ENCODE results near the gene DNAJB9. TPM values are rescaled to one million over a fixed set of nuclear protein-coding genes. Genes with fewer than 3 reads are reported as not detected.
A peak's percentile ranks its signal among the peaks of the same experiment; 100 is the strongest.

The DNAJB9 gene
- 22.0 to 29.2 TPM (median 29.0 TPM) in 3 replicates for total RNA-seq
- long read RNA-seq, transcript DNAJB9-201 (3 exons, 2,715 nt), result major isoform, 103 of 104 reads
- long read RNA-seq, partial matches to known transcripts, result 0 of 104 reads
- long read RNA-seq, other reads (novel, unspliced or antisense), result 1 of 104 reads

DNA sequence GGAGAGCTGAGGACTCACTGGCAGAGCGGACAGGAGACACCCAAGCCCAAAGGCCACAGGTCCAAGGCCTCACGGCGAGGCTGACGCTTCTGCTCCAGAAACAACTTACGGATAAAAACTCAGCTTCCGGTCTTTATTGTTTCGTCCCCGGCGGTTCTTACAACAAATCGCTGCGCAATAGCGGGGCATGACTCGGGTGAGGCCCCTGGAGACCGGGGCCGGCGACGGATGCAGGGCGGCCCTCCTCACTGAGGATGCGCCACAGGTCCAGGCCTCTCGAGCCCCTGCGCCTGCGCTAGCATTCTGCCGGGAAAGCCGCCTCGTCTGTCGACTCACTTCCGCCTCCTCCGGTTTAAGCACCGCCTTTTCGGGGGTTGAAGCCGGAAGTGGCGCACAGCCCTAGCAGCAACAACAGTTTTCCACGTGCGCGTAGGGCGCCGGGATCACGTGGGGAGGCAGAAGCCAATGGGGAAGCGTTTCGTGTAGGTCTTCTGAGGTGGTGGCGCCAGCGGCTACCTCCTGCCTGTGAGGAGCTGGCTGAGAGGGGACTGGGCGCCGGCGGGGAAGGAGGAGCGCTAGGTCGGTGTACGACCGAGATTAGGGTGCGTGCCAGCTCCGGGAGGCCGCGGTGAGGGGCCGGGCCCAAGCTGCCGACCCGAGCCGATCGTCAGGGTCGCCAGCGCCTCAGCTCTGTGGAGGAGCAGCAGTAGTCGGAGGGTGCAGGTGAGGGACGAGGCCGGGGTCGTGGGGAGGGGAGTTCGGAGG is at the start of gene DNAJB9, which contains the start of gene THAP5:
TSS of gene DNAJB9 (plus strand) at position 494 of the 765 bp plus-strand sequence. CDS start 1,853 bp downstream, outside the sequence.
TSS of gene THAP5 (minus strand) at position 326 of the 765 bp plus-strand sequence. CDS start at position 189, 137 bp downstream.
- DNase-seq (ENCODE audit: low spot score), result peak; percentile 99
- Mint-ChIP-seq H3K27ac (ENCODE audit: unreplicated experiment) (peak within 1 kb of the TSS; percentile 100), H3K4me1 (ENCODE audit: low read depth) (peaks cover 49% of the 10 kb centered on the region), H3K36me3 (ENCODE audit: low read depth) (peaks cover 10% of the 10 kb centered on the region), H3K9me3 (ENCODE audit: low read depth) (no peaks in the 10 kb centered on the region), H3K27me3 (ENCODE audit: low read depth) (no peaks in the 10 kb centered on the region), H3K4me3 (ENCODE audit: unreplicated experiment) (peak within 1 kb of the TSS; percentile 98)
- TF ChIP-seq, protein P1, sequence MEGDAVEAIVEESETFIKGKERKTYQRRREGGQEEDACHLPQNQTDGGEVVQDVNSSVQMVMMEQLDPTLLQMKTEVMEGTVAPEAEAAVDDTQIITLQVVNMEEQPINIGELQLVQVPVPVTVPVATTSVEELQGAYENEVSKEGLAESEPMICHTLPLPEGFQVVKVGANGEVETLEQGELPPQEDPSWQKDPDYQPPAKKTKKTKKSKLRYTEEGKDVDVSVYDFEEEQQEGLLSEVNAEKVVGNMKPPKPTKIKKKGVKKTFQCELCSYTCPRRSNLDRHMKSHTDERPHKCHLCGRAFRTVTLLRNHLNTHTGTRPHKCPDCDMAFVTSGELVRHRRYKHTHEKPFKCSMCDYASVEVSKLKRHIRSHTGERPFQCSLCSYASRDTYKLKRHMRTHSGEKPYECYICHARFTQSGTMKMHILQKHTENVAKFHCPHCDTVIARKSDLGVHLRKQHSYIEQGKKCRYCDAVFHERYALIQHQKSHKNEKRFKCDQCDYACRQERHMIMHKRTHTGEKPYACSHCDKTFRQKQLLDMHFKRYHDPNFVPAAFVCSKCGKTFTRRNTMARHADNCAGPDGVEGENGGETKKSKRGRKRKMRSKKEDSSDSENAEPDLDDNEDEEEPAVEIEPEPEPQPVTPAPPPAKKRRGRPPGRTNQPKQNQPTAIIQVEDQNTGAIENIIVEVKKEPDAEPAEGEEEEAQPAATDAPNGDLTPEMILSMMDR (IDR thresholded peaks at IDR 0.05), result no peak

DNA sequence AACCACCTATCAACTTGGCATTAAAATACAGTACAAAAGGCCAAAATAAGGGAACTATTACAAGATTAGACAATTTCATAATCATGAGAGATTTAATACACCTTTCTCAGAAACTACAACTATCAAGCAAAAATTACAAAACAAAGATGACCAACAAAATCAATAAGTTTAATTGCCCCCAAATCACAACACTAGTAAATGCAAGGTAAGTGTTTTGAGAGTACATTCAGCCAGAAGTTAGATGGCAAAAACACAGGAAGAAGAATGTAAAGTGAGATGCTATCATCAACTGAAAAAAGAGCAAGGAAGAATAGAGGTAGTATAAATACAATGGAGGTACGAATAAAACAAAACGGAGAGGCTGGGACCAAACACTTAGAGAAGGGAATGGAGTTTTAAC is 46.9 kb upstream of the DNAJB9 start:
- TF ChIP-seq, protein P1 (IDR thresholded peaks at IDR 0.05), result no peak
- no peak overlapping the region for H3K4me3 Mint-ChIP-seq (ENCODE audit: unreplicated experiment)
- peaks cover 51% of the 10 kb centered on the region for H3K4me1 Mint-ChIP-seq (ENCODE audit: low read depth)
- no peaks in the 10 kb centered on the region for H3K9me3 Mint-ChIP-seq (ENCODE audit: low read depth)
- H3K36me3 Mint-ChIP-seq (ENCODE audit: low read depth), result peaks cover 3% of the 10 kb centered on the region
- DNase-seq (ENCODE audit: low spot score), result no peak
- H3K27ac Mint-ChIP-seq (ENCODE audit: unreplicated experiment), result peak overlapping the region; percentile 14
- H3K27me3 Mint-ChIP-seq (ENCODE audit: low read depth), result no peaks in the 10 kb centered on the region

DNA sequence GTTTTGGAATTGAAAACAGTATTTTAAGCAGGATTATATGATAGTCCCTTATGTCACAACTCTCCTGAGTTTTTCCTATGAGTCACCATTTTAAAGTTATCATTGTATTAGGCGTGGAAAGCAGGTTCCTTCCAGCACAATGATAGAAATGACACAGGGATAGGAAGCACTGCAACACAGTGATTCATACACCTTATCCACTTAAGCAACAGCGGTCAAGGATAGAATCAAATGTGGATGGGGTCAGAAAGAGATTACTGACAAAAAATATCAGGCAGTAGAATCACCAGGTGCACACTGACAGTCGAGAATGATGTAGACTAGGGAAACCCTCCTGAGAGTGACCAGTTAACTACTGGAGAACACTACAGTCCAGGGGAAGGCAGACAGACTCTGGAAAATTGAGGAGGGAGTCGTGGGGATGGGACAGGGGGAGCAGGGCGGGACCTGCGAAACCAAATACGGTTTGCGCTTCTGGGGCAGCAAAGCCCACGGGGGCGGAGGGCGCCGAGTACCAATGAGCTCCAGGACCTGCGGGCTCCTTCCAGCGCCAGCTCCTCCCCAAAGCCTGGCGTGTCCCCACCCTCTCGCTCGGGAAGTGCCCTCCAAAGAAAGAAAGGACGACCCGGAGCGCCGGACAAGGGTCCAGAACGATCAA is 44.2 kb upstream of the DNAJB9 start:
- DNase-seq (ENCODE audit: low spot score), result no peak
- Mint-ChIP-seq H3K4me1 (ENCODE audit: low read depth) (peaks cover 36% of the 10 kb centered on the region), H3K4me3 (ENCODE audit: unreplicated experiment) (peak overlapping the region; percentile 88), H3K27ac (ENCODE audit: unreplicated experiment) (peak overlapping the region; percentile 99), H3K36me3 (ENCODE audit: low read depth) (no peaks in the 10 kb centered on the region), H3K9me3 (ENCODE audit: low read depth) (no peaks in the 10 kb centered on the region), H3K27me3 (ENCODE audit: low read depth) (no peaks in the 10 kb centered on the region)
- TF ChIP-seq, protein P1 (IDR thresholded peaks at IDR 0.05), result peak; percentile 22

DNA sequence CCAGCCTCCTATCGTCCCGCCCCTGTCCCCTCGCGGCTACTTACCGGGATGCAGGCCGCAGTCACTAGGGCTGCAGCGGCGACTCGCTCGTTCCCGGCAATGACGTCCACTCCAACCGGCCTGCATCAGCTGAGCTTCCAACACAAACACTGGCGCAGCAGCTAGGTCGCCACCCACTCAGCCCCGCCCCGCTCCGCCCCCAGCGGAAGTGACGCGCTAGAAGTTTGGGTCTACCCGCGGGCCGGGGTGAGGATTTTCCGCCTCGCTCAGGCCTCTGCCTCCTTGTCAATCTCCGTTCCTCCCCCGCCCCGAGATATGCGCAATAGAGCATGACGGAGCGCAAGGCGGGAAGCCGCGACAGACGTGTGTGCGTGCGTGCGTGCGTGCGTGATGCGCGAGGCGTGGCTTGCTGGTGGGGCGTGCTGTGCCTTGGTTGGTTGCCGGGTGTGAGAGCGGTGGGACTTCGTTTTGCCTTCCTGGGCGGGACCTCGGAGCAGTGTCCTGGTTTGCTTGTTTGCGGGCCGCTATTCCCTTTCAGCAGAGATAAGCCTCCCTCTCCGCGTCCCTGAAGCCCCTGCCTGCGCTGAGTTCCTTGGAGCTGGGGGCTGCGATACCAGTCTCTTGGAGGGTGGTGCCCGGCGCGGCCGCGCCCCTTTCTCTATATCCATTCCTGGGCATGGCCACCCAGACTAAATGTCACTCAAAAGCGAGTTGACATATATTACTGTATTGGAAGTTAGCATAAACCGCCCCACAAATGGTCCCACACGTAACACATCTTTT is 43.5 kb upstream of the DNAJB9 start, which contains the start of gene PNPLA8:
TSS of gene PNPLA8 (minus strand) at position 151 of the 783 bp plus-strand sequence. CDS start 10,644 bp downstream, outside the sequence.
- peak within 1 kb of the TSS; percentile 99 for H3K27ac Mint-ChIP-seq (ENCODE audit: unreplicated experiment)
- no peaks in the 10 kb centered on the region for H3K27me3 Mint-ChIP-seq (ENCODE audit: low read depth)
- no peaks in the 10 kb centered on the region for H3K36me3 Mint-ChIP-seq (ENCODE audit: low read depth)
- H3K9me3 Mint-ChIP-seq (ENCODE audit: low read depth), result no peaks in the 10 kb centered on the region
- H3K4me3 Mint-ChIP-seq (ENCODE audit: unreplicated experiment), result peak within 1 kb of the TSS; percentile 88
- TF ChIP-seq, protein P1 (IDR thresholded peaks at IDR 0.05), result peak; percentile 5
- H3K4me1 Mint-ChIP-seq (ENCODE audit: low read depth), result peaks cover 32% of the 10 kb centered on the region
- peak; percentile 100 for DNase-seq (ENCODE audit: low spot score)

DNA sequence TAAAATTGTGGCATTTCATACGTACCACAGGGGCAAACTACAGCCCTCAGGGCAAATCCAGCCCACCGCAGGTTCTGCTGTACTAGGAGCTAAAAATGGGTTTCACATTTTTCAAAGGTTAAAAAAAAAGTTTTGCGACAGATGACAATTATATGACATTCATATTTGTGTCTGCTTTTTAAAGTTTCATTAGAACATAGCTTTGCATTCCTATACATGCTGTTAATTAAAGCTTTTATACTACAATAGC is 43.0 kb upstream of the DNAJB9 start:
- TF ChIP-seq, protein P1 (IDR thresholded peaks at IDR 0.05), result no peak
- H3K27ac Mint-ChIP-seq (ENCODE audit: unreplicated experiment), result peak overlapping the region; percentile 99
- peak overlapping the region; percentile 88 for H3K4me3 Mint-ChIP-seq (ENCODE audit: unreplicated experiment)
- H3K4me1 Mint-ChIP-seq (ENCODE audit: low read depth), result peaks cover 27% of the 10 kb centered on the region
- H3K27me3 Mint-ChIP-seq (ENCODE audit: low read depth), result no peaks in the 10 kb centered on the region
- H3K9me3 Mint-ChIP-seq (ENCODE audit: low read depth), result no peaks in the 10 kb centered on the region
- no peaks in the 10 kb centered on the region for H3K36me3 Mint-ChIP-seq (ENCODE audit: low read depth)
- DNase-seq (ENCODE audit: low spot score), result no peak

Data from chondrocyte (in vitro differentiated cells).